Neuronal stem cell (in vitro differentiated cells): ENCODE data around the gene LRMDA.

Experiments used
- DNase-seq: peaks from one replicate; pipeline ENCODE4 v3.0.0-alpha.2; 2013; ENCODE audit warnings: low spot score
- H2AFZ ChIP-seq: one replicate; pipeline ENCODE4 v1.6.1; 2013; ENCODE audit warnings: mild to moderate bottlenecking, low read length, inconsistent platforms
- H2AK5ac ChIP-seq: 2 replicates; pipeline ENCODE4 v1.6.1; 2013; ENCODE audit warnings: low read depth, mild to moderate bottlenecking, inconsistent platforms, low read length, moderate library complexity, mixed read lengths
- H2BK120ac ChIP-seq: 2 replicates; pipeline ENCODE4 v1.6.1; 2013; ENCODE audit warnings: low read depth, mild to moderate bottlenecking, inconsistent platforms, low read length, moderate library complexity, mixed read lengths
- H2BK12ac ChIP-seq: one replicate; pipeline ENCODE4 v1.6.1; 2013; ENCODE audit warnings: low read length, inconsistent platforms
- H2BK15ac ChIP-seq: 2 replicates; pipeline ENCODE4 v1.6.1; 2013; ENCODE audit warnings: mild to moderate bottlenecking, low read length, inconsistent platforms, mixed read lengths
- H2BK5ac ChIP-seq: one replicate; pipeline ENCODE4 v1.6.1; 2013; ENCODE audit warnings: inconsistent platforms, mild to moderate bottlenecking, low read length, moderate library complexity
- H3K14ac ChIP-seq: one replicate; pipeline ENCODE4 v1.6.1; 2013; ENCODE audit warnings: low read length, inconsistent platforms
- H3K18ac ChIP-seq: 2 replicates; pipeline ENCODE4 v1.6.1; 2013; ENCODE audit warnings: low read length, inconsistent platforms
- H3K23ac ChIP-seq: 2 replicates; pipeline ENCODE4 v1.6.1; 2013; ENCODE audit warnings: low read depth, mild to moderate bottlenecking, mixed read lengths, low read length, inconsistent platforms; ENCODE audit not compliant: poor library complexity
- H3K27ac ChIP-seq: replicated peaks from 3 replicates; pipeline ENCODE4 v1.5.1; 2013; ENCODE audit warnings: low read length, inconsistent platforms
- H3K27me3 ChIP-seq, 3 experiments: 2 replicates each; pipeline ENCODE4 v1.6.1; 2013; ENCODE audit warnings: low read length in 3 of 3, mild to moderate bottlenecking in 2 of 3, inconsistent platforms in 1 of 3, low read depth in 1 of 3, mixed read lengths in 1 of 3, moderate library complexity in 1 of 3; ENCODE audit not compliant: control insufficient read depth in 3 of 3, insufficient read depth in 3 of 3
- H3K36me3 ChIP-seq, 2 donors: replicated peaks in 1 of 2; 2 replicates each; pipeline ENCODE4 v1.6.1; 2013; ENCODE audit warnings: low read length in 2 of 2; ENCODE audit not compliant: control insufficient read depth in 2 of 2, insufficient read depth in 2 of 2
- H3K4ac ChIP-seq: 2 replicates; pipeline ENCODE4 v1.6.1; 2013; ENCODE audit warnings: inconsistent platforms, mild to moderate bottlenecking, low read length, moderate library complexity
- H3K4me1 ChIP-seq, 2 donors: 1 replicate in 1 of 2; 2 replicates in 1 of 2; pipeline ENCODE4 v1.6.1; 2013; ENCODE audit warnings: low read length in 2 of 2, low read depth in 1 of 2; ENCODE audit not compliant: control insufficient read depth in 2 of 2, insufficient read depth in 1 of 2
- H3K4me2 ChIP-seq: one replicate; pipeline ENCODE4 v1.6.1; 2013; ENCODE audit warnings: mild to moderate bottlenecking, low read length, inconsistent platforms; ENCODE audit not compliant: insufficient read depth, poor library complexity, severe bottlenecking
- H3K4me3 ChIP-seq, 2 donors: 2 replicates each; pipeline ENCODE4 v1.5.1; 2013; ENCODE audit warnings: low read length in 2 of 2, mild to moderate bottlenecking in 2 of 2, inconsistent platforms in 1 of 2, moderate library complexity in 1 of 2
- H3K79me1 ChIP-seq: one replicate; pipeline ENCODE4 v1.6.1; 2013; ENCODE audit warnings: low read depth, mild to moderate bottlenecking, inconsistent platforms, low read length, moderate library complexity
- H3K9ac ChIP-seq: one replicate; pipeline ENCODE4 v1.6.1; 2013; ENCODE audit warnings: mild to moderate bottlenecking, low read depth, low read length, inconsistent platforms; ENCODE audit not compliant: poor library complexity
- H3K9me3 ChIP-seq, 2 donors: replicated peaks in 1 of 2; 2 replicates each; pipeline versions ENCODE3 to v1.6.1; 2013; ENCODE audit warnings: low read length in 2 of 2, mild to moderate bottlenecking in 2 of 2, inconsistent platforms in 1 of 2, low read depth in 1 of 2, mixed read lengths in 1 of 2, moderate library complexity in 1 of 2; ENCODE audit not compliant: control insufficient read depth in 2 of 2, insufficient read depth in 1 of 2
- H4K8ac ChIP-seq: one replicate; pipeline ENCODE4 v1.6.1; 2013; ENCODE audit warnings: low read depth, mild to moderate bottlenecking, inconsistent platforms, low read length, moderate library complexity
- H4K91ac ChIP-seq: one replicate; pipeline ENCODE4 v1.6.1; 2013; ENCODE audit warnings: low read length, low read depth, mild to moderate bottlenecking, inconsistent platforms; ENCODE audit not compliant: poor library complexity
- WGBS, 2 donors: extraction: QIAGEN DNeasy Blood & Tissue Kit; methylation state at CpG; one replicate each; pipeline ENCODE4 v1.1.7; 2013; ENCODE audit warnings: missing lambda C conversion rate in 2 of 2, mixed read lengths in 1 of 2; ENCODE audit not compliant: insufficient read length in 2 of 2, insufficient replicate concordance in 1 of 2; ENCODE audit errors: extremely low coverage in 2 of 2; 5-methylcytosine and 5-hydroxymethylcytosine counted together

The LRMDA gene

DNA sequence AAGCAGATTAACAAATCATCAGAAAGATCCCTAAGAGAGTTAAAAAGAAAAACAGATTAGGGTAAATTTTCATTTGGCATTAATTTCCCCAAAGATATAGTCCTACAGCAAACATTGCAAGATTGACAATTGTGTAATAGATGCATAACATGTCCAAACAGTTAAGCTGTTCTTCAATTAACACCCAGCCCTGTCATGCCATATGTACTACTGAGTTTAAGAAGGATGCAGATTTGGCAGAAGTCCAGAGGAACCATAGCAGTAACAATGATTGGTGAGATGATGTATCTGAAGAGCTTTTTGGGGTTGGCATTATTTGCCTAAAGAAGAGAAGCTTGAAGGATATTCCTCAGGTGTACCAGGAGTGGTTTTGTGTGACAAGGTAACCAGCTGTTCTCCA, 287.6 kb downstream of the LRMDA start:
- H4K8ac ChIP-seq: no peak overlapping the region
- no peak overlapping the region for H2BK15ac ChIP-seq
- H3K4me3 ChIP-seq: no peak overlapping the region
- H3K4me2 ChIP-seq: no peak overlapping the region
- H3K4ac ChIP-seq: no peak overlapping the region
- no peak overlapping the region for H2BK12ac ChIP-seq
- no peak overlapping the region for H3K18ac ChIP-seq
- H3K9ac ChIP-seq: no peak overlapping the region
- H3K23ac ChIP-seq: no peak overlapping the region
- H3K79me1 ChIP-seq: no peaks in the 10 kb centered on the region
- no peak for DNase-seq
- H3K4me1 ChIP-seq: no peaks in the 10 kb centered on the region
- no peak overlapping the region for H3K27ac ChIP-seq
- no peak overlapping the region for H2BK5ac ChIP-seq
- H2AFZ ChIP-seq: no peak overlapping the region
- H2AK5ac ChIP-seq: no peak overlapping the region
- H3K14ac ChIP-seq: no peak overlapping the region
- no peak overlapping the region for H2BK120ac ChIP-seq
- peaks cover 0 to 2% of the 10 kb centered on the region in 2 donors for H3K9me3 ChIP-seq
- no peaks in the 10 kb centered on the region for H3K27me3 ChIP-seq
- H3K36me3 ChIP-seq: no peaks in the 10 kb centered on the region
- H4K91ac ChIP-seq: no peak overlapping the region

DNA sequence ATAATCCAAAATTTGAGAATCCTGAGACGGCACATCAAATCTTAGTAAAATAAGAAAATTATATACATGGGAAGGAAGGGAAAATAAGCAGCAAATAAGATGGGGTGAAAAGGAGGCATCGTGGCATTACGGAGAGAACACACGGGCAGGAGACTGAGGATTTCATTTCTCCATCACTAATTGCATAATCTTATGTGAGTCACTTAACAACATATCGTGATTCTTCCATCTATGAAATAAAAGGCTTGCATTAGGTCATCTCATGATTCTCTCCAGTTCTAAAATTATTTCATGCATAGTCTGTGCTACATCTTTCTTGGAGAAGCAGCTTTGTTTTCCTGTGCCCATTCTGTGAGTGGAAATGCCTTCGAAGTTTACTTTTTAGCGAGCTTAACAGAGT, 288.7 kb downstream of the LRMDA start:
- WGBS, 2 donors: no CpG with 5 or more reads among the region's 7 CpGs
- H2BK15ac ChIP-seq: no peak overlapping the region
- no peak overlapping the region for H3K27ac ChIP-seq
- H3K4ac ChIP-seq: no peak overlapping the region
- no peaks in the 10 kb centered on the region for H3K36me3 ChIP-seq
- H4K8ac ChIP-seq: no peak overlapping the region
- H4K91ac ChIP-seq: no peak overlapping the region
- H3K9me3 ChIP-seq: no peaks in the 10 kb centered on the region
- no peak overlapping the region for H2BK5ac ChIP-seq
- H2AFZ ChIP-seq: no peak overlapping the region
- H3K18ac ChIP-seq: no peak overlapping the region
- no peak overlapping the region for H3K14ac ChIP-seq
- no peak overlapping the region for H3K9ac ChIP-seq
- no peaks in the 10 kb centered on the region for H3K4me1 ChIP-seq
- H3K4me3 ChIP-seq: no peak overlapping the region
- H3K4me2 ChIP-seq: no peak overlapping the region
- no peak for DNase-seq
- no peak overlapping the region for H3K23ac ChIP-seq
- no peak overlapping the region for H2BK120ac ChIP-seq
- H2AK5ac ChIP-seq: no peak overlapping the region
- H3K79me1 ChIP-seq: no peaks in the 10 kb centered on the region
- no peaks in the 10 kb centered on the region for H3K27me3 ChIP-seq
- no peak overlapping the region for H2BK12ac ChIP-seq

GRCh38 chr10:75722020-75722419, 290.6 kb downstream of the LRMDA start:
- Histone ChIP-seq H3K4me1 (no peaks in the 10 kb centered on the region), H3K36me3 (no peaks in the 10 kb centered on the region)

GRCh38 chr10:75722609-75723008, 291.2 kb downstream of the LRMDA start:
- no peak overlapping the region for H2BK120ac ChIP-seq
- no peak overlapping the region for H4K91ac ChIP-seq
- H2AFZ ChIP-seq: no peak overlapping the region
- H3K79me1 ChIP-seq: no peaks in the 10 kb centered on the region
- H2BK15ac ChIP-seq: no peak overlapping the region
- H3K23ac ChIP-seq: no peak overlapping the region
- H2BK5ac ChIP-seq: no peak overlapping the region
- no peak overlapping the region for H3K9ac ChIP-seq
- DNase-seq: no peak
- H3K4me1 ChIP-seq: no peaks in the 10 kb centered on the region
- H3K18ac ChIP-seq: no peak overlapping the region
- H3K36me3 ChIP-seq: no peaks in the 10 kb centered on the region
- H2AK5ac ChIP-seq: no peak overlapping the region
- H2BK12ac ChIP-seq: no peak overlapping the region
- H3K4me2 ChIP-seq: no peak overlapping the region
- H3K27me3 ChIP-seq: no peaks in the 10 kb centered on the region
- H3K4ac ChIP-seq: no peak overlapping the region
- no peak overlapping the region for H3K27ac ChIP-seq
- H3K9me3 ChIP-seq: no peaks in the 10 kb centered on the region
- no CpG with 5 or more reads among the region's 2 CpGs for WGBS, 2 donors
- H4K8ac ChIP-seq: no peak overlapping the region
- H3K4me3 ChIP-seq: no peak overlapping the region
- H3K14ac ChIP-seq: no peak overlapping the region

More at GRCh38 chr10:75722020-75722419, 290.6 kb downstream of the LRMDA start:
- WGBS, 2 donors: no CpG with 5 or more reads among the region's 4 CpGs
- Histone ChIP-seq H2AK5ac (no peak overlapping the region), H2BK12ac (no peak overlapping the region), H2AFZ (no peak overlapping the region), H3K18ac (no peak overlapping the region), H2BK120ac (no peak overlapping the region), H3K4me3 (no peak overlapping the region), H3K14ac (no peak overlapping the region), H4K8ac (no peak overlapping the region), H3K27ac (no peak overlapping the region), H3K4ac (no peak overlapping the region), H3K27me3 (no peaks in the 10 kb centered on the region), H2BK15ac (no peak overlapping the region), H2BK5ac (no peak overlapping the region), H3K9ac (no peak overlapping the region), H3K79me1 (no peaks in the 10 kb centered on the region), H3K23ac (no peak overlapping the region), H3K4me2 (no peak overlapping the region), H4K91ac (no peak overlapping the region), H3K9me3 (no peaks in the 10 kb centered on the region)
- DNase-seq: no peak
